Activated T-cell treated with anti-CD3 and anti-CD28 coated beads for 4 hours (primary cell): Measurements from ENCODE around the gene INO80C.

Source experiments
- DNase-seq: peaks from one replicate; pipeline ENCODE4 v3.0.0-alpha.2; 2020

INO80C gene

GRCh38 chr18:35485852-35486251 is 11.9 kb downstream of the INO80C start:
- DNase-seq: no peak

- no peak for DNase-seq
Measured at GRCh38 chr18:35484034-35484433, 13.7 kb downstream of the INO80C start.

- no peak for DNase-seq
Measured at GRCh38 chr18:35481960-35482366, 15.8 kb downstream of the INO80C start.

- no peak for DNase-seq
Measured at GRCh38 chr18:35479911-35480586, 17.7 kb downstream of the INO80C start.

- no peak for DNase-seq
Measured at GRCh38 chr18:35478520-35479435, 19.0 kb downstream of the INO80C start.

GRCh38 chr18:35477974-35478373 is 19.8 kb downstream of the INO80C start:
- DNase-seq: no peak

- DNase-seq: no peak
Measured at GRCh38 chr18:35477497-35477896, 20.3 kb downstream of the INO80C start.

GRCh38 chr18:35474884-35475283 is 22.9 kb downstream of the INO80C start:
- no peak for DNase-seq

- no peak for DNase-seq
Measured at GRCh38 chr18:35473562-35473961, 24.2 kb downstream of the INO80C start.

- DNase-seq: no peak
Measured at GRCh38 chr18:35470435-35470834, 27.3 kb downstream of the INO80C start.

GRCh38 chr18:35469725-35470124 is 28.0 kb downstream of the INO80C start:
- DNase-seq: no peak

- no peak for DNase-seq
Measured at GRCh38 chr18:35468711-35469110, 29.0 kb downstream of the INO80C start.

- no peak for DNase-seq
Measured at GRCh38 chr18:35467624-35468016, 30.1 kb downstream of the INO80C start.

- DNase-seq: no peak
Measured at GRCh38 chr18:35466815-35467623, 30.7 kb downstream of the INO80C start.

GRCh38 chr18:35466334-35466733 is 31.4 kb downstream of the INO80C start:
- DNase-seq: no peak

GRCh38 chr18:35465329-35465728 is 32.4 kb downstream of the INO80C start:
- DNase-seq: no peak

GRCh38 chr18:35464831-35465279 is 32.9 kb downstream of the INO80C start:
- DNase-seq: no peak

- no peak for DNase-seq
Measured at GRCh38 chr18:35463827-35464226, 33.9 kb downstream of the INO80C start.

GRCh38 chr18:35463050-35463449 is 34.7 kb downstream of the INO80C start:
- no peak for DNase-seq

GRCh38 chr18:35460736-35461161 is 37.0 kb downstream of the INO80C start:
- no peak for DNase-seq

- no peak for DNase-seq
Measured at GRCh38 chr18:35459997-35460396, 37.8 kb downstream of the INO80C start.

GRCh38 chr18:35458677-35459441 is 38.9 kb downstream of the INO80C start:
- DNase-seq: no peak
